ENCODE data around the gene BTK. TPM values are rescaled to one million over a fixed set of nuclear protein-coding genes. Genes with fewer than 3 reads are reported as not detected.

BTK gene
- total RNA-seq, 1 experiment from 2014 or later: 0.35 TPM

DNA sequence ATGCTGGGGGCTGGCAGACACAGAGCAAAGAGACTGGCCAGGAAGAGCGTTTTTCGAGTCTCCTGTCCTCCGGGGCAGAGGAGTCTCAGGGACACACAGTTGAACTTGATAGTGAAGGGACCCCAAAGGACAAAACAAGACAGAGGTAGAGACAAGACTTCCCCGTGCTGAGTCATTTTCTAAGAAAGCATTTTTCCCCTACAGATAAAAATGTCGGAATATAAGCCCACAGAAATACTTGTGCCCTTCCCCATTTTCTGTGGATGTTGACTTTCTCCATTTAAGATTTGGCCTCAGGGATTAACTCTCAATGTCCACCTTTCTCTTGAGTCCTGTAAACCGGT is 523 bp upstream of the BTK start:
- no peak overlapping the region for H2BK20ac ChIP-seq (ENCODE audit: low read depth, low read length, poor library complexity, severe bottlenecking)
- no peak overlapping the region for H4K91ac ChIP-seq (ENCODE audit: insufficient read length, low read depth, low read length)
- no peaks in the 10 kb centered on the region for H3K27me3 ChIP-seq (ENCODE audit: insufficient read depth, low read length)
- Mint-ChIP-seq H3K4me1 (peaks cover 7 to 13% of the 10 kb centered on the region in 2 experiments), H3K27me3 (ENCODE audit: low read depth) (no peaks in the 10 kb centered on the region; the same call in 1 of the 2 replicates), H3K36me3 (ENCODE audit: insufficient read depth in 1 of 3, low read depth in 3 of 3) (peaks cover 5 to 8% (median 7%) of the 10 kb centered on the region in 3 experiments), H3K4me3 (no peak overlapping the region), H3K9me3 (peaks cover 52 to 59% of the 10 kb centered on the region in 2 experiments), H3K27ac (no peak overlapping the region)
- H2AK5ac ChIP-seq (ENCODE audit: insufficient read length, low read length): no peak overlapping the region
- H2BK12ac ChIP-seq (ENCODE audit: insufficient read length, low read depth, low read length): no peak overlapping the region
- no peaks in the 10 kb centered on the region for H3K23me2 ChIP-seq (ENCODE audit: insufficient read length, low read depth, low read length, poor library complexity, severe bottlenecking)
- DNase-seq: no peak
- TF ChIP-seq, protein P1, sequence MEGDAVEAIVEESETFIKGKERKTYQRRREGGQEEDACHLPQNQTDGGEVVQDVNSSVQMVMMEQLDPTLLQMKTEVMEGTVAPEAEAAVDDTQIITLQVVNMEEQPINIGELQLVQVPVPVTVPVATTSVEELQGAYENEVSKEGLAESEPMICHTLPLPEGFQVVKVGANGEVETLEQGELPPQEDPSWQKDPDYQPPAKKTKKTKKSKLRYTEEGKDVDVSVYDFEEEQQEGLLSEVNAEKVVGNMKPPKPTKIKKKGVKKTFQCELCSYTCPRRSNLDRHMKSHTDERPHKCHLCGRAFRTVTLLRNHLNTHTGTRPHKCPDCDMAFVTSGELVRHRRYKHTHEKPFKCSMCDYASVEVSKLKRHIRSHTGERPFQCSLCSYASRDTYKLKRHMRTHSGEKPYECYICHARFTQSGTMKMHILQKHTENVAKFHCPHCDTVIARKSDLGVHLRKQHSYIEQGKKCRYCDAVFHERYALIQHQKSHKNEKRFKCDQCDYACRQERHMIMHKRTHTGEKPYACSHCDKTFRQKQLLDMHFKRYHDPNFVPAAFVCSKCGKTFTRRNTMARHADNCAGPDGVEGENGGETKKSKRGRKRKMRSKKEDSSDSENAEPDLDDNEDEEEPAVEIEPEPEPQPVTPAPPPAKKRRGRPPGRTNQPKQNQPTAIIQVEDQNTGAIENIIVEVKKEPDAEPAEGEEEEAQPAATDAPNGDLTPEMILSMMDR (conservative IDR thresholded peaks at IDR 0.05): no peak
- H3K79me1 ChIP-seq (ENCODE audit: insufficient read depth, low read depth, low read length, poor library complexity, severe bottlenecking): no peaks in the 10 kb centered on the region
- H3K56ac ChIP-seq (ENCODE audit: insufficient read length, low read depth, low read length): no peak overlapping the region
- H3K23ac ChIP-seq (ENCODE audit: insufficient read length, low read depth, low read length): no peak overlapping the region
- no peaks in the 10 kb centered on the region; the same call in 1 of the 2 replicates for H3K4me1 ChIP-seq (ENCODE audit: insufficient read depth, low read length)
- H3K18ac ChIP-seq (ENCODE audit: insufficient read length, low read depth, low read length): no peak overlapping the region
- no peak overlapping the region for H3K27ac ChIP-seq (ENCODE audit: insufficient read length, low read depth, low read length)
- WGBS (ENCODE audit: extremely low coverage, insufficient read length, low lambda C conversion rate): no CpG with 5 or more reads among the region's 6 CpGs
- H3K4ac ChIP-seq (ENCODE audit: low read depth, low read length): no peak overlapping the region
- H3K9me3 ChIP-seq (ENCODE audit: control insufficient read depth, low read depth, low read length): peaks cover 40% of the 10 kb centered on the region
- no peak overlapping the region for H2BK120ac ChIP-seq (ENCODE audit: low read depth, low read length, poor library complexity, severe bottlenecking)
- no peak overlapping the region for H4K5ac ChIP-seq (ENCODE audit: insufficient read length, low read depth, low read length)
- no peak overlapping the region for H3K9ac ChIP-seq (ENCODE audit: extremely low read depth, insufficient read length, low read length)
- no peak overlapping the region for H2BK5ac ChIP-seq (ENCODE audit: insufficient read length, low read length)
- H4K20me1 ChIP-seq (ENCODE audit: control insufficient read depth, insufficient read depth, insufficient read length): no peaks in the 10 kb centered on the region
- no peak overlapping the region for H2BK15ac ChIP-seq (ENCODE audit: low read depth, low read length)
- H2AFZ ChIP-seq (ENCODE audit: low read length): no peak overlapping the region
- H4K8ac ChIP-seq (replicated peaks; ENCODE audit: insufficient read length, low read depth, low read length): no peak overlapping the region
- no peak overlapping the region for H3T11ph ChIP-seq (ENCODE audit: low read length)
- H3K79me2 ChIP-seq (ENCODE audit: insufficient read depth, low read length): no peaks in the 10 kb centered on the region
- H3K4me2 ChIP-seq (ENCODE audit: insufficient read depth, insufficient read length, low read length): no peak overlapping the region
- H3K14ac ChIP-seq (ENCODE audit: insufficient read depth, low read length): no peak overlapping the region

Data from H9 (cell line).